BE2C (cell line): ENCODE results near the gene TMEM144.

ENCODE experiments used
- DNase-seq: peaks from one replicate; pipeline ENCODE4 v3.0.0-alpha.2; 2020
- H3K27me3 ChIP-seq: fragments of 250-450 bp; sonication (Bioruptor Pico); 2 replicates; pipeline ENCODE4 v1.5.1; 2020; ENCODE audit warnings: mild to moderate bottlenecking
- H3K36me3 ChIP-seq: fragments of 250-450 bp; sonication (Bioruptor Pico); 2 replicates; pipeline ENCODE4 v1.5.1; 2020; ENCODE audit warnings: mild to moderate bottlenecking
- H3K4me1 ChIP-seq: fragments of 250-450 bp; sonication (Bioruptor Pico); 2 replicates; pipeline ENCODE4 v1.5.1; 2020
- H3K4me3 ChIP-seq: 2 replicates; pipeline ENCODE4 v1.5.1; 2011; ENCODE audit warnings: low read depth, low read length
- H3K9me3 ChIP-seq: fragments of 250-450 bp; sonication (Bioruptor Pico); 2 replicates; pipeline ENCODE4 v1.5.1; 2020
- CTCF ChIP-seq: IDR thresholded peaks from 2 replicates; pipeline ENCODE4 v1.5.1; 2012; ENCODE audit warnings: mild to moderate bottlenecking, low read depth, low read length

TMEM144 gene

GRCh38 chr4:158254292-158254691 is 44.0 kb downstream of the TMEM144 start:
- no peak overlapping the region for H3K4me3 ChIP-seq
- no peaks in the 10 kb centered on the region for H3K27me3 ChIP-seq
- no peaks in the 10 kb centered on the region for H3K9me3 ChIP-seq
- no peak for TF ChIP-seq CTCF
- no peak for DNase-seq
- H3K4me1 ChIP-seq: no peaks in the 10 kb centered on the region
- no peaks in the 10 kb centered on the region for H3K36me3 ChIP-seq

- DNase-seq: no peak
- no peak overlapping the region for H3K4me3 ChIP-seq
Measured at GRCh38 chr4:158255727-158256324, 45.5 kb downstream of the TMEM144 start.

GRCh38 chr4:158259955-158260575 is 49.8 kb downstream of the TMEM144 start:
- peaks cover 7% of the 10 kb centered on the region for H3K27me3 ChIP-seq
- peak; percentile 25; the same call in 1 of the 2 replicates for TF ChIP-seq CTCF
- no peak for DNase-seq
- no peaks in the 10 kb centered on the region for H3K4me1 ChIP-seq
- no peaks in the 10 kb centered on the region for H3K36me3 ChIP-seq
- H3K4me3 ChIP-seq: no peak overlapping the region
- no peaks in the 10 kb centered on the region for H3K9me3 ChIP-seq

More at GRCh38 chr4:158255727-158256324, 45.5 kb downstream of the TMEM144 start:
- Histone ChIP-seq H3K4me1 (no peaks in the 10 kb centered on the region), H3K36me3 (no peaks in the 10 kb centered on the region), H3K9me3 (no peaks in the 10 kb centered on the region), H3K27me3 (no peaks in the 10 kb centered on the region)
- TF ChIP-seq CTCF: peak; percentile 79

- DNase-seq: no peak
- Histone ChIP-seq H3K9me3 (no peaks in the 10 kb centered on the region), H3K27me3 (peaks cover 7% of the 10 kb centered on the region), H3K36me3 (no peaks in the 10 kb centered on the region), H3K4me1 (no peaks in the 10 kb centered on the region), H3K4me3 (no peak overlapping the region)
- no peak for TF ChIP-seq CTCF
Measured at GRCh38 chr4:158261480-158261879, 51.2 kb downstream of the TMEM144 start.

- no peak for TF ChIP-seq CTCF
Measured at GRCh38 chr4:158268553-158268952, 58.3 kb downstream of the TMEM144 start.

GRCh38 chr4:158274636-158275035 is 64.3 kb downstream of the TMEM144 start:
- Histone ChIP-seq H3K9me3 (no peaks in the 10 kb centered on the region; the same call in 1 of the 2 replicates), H3K4me1 (no peaks in the 10 kb centered on the region), H3K27me3 (no peaks in the 10 kb centered on the region), H3K4me3 (no peak overlapping the region), H3K36me3 (no peaks in the 10 kb centered on the region)
- TF ChIP-seq CTCF: no peak
- no peak for DNase-seq

More at GRCh38 chr4:158268553-158268952, 58.3 kb downstream of the TMEM144 start:
- Histone ChIP-seq H3K4me1 (no peaks in the 10 kb centered on the region), H3K27me3 (no peaks in the 10 kb centered on the region), H3K36me3 (no peaks in the 10 kb centered on the region), H3K4me3 (no peak overlapping the region), H3K9me3 (no peaks in the 10 kb centered on the region; the same call in 1 of the 2 replicates)
- DNase-seq: no peak
